Measurements from ENCODE around the gene PLOD1. TPM values are rescaled to one million over a fixed set of nuclear protein-coding genes. Genes with fewer than 3 reads are reported as not detected.

Gene PLOD1
- total RNA-seq, 4 donors from 2014 or later, result 52.8 to 87.9 (median 64.0) TPM

DNA sequence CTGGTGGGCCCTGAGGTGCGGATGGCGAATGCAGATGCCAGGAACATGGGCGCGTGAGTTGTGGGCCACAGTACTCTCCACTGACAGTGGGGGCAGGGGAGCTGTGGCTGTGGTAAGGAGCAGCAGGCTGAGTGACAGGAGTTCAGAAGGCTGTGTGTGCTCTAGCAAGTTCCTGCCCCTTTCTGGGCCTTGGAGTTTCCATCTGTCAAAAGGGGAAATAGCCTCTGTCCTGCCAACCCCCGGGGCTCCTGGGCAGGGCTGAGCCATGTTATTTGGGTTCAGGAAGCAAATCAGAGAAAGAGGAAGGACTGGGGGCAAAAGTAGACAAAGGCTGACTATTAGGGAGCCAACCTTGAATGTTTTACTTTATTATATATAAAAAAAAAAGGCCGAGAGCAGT, 26.2 kb downstream of the PLOD1 start:
- no peaks in the 10 kb centered on the region for H3K27me3 ChIP-seq
- H3K36me3 ChIP-seq, result peaks cover 0 to 88% (median 12%) of the 10 kb centered on the region in 3 donors
- TF ChIP-seq EP300 (IDR thresholded peaks at IDR 0.05), result no peak
- no peak for TF ChIP-seq POLR2A (IDR thresholded peaks at IDR 0.05)
- TF ChIP-seq, protein P1, sequence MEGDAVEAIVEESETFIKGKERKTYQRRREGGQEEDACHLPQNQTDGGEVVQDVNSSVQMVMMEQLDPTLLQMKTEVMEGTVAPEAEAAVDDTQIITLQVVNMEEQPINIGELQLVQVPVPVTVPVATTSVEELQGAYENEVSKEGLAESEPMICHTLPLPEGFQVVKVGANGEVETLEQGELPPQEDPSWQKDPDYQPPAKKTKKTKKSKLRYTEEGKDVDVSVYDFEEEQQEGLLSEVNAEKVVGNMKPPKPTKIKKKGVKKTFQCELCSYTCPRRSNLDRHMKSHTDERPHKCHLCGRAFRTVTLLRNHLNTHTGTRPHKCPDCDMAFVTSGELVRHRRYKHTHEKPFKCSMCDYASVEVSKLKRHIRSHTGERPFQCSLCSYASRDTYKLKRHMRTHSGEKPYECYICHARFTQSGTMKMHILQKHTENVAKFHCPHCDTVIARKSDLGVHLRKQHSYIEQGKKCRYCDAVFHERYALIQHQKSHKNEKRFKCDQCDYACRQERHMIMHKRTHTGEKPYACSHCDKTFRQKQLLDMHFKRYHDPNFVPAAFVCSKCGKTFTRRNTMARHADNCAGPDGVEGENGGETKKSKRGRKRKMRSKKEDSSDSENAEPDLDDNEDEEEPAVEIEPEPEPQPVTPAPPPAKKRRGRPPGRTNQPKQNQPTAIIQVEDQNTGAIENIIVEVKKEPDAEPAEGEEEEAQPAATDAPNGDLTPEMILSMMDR (IDR thresholded peaks at IDR 0.05), result no peak
- 69 to 72% methylated on average over 6 of the region's 6 CpGs for whole genome bisulfite sequencing, 2 donors
- DNase-seq (ENCODE audit: low spot score in 2 of 2), result no peak
- no peaks in the 10 kb centered on the region for H3K9me3 ChIP-seq
- peaks cover 0 to 13% (median 3%) of the 10 kb centered on the region in 4 donors for H3K4me1 ChIP-seq
- peak overlapping the region in 2 of 4 donors; percentile 38 to 39 for H3K27ac ChIP-seq
- no peak overlapping the region for H3K4me3 ChIP-seq

GRCh38 chr1:11961230-11961629, 26.7 kb downstream of the PLOD1 start:
- no peak overlapping the region for H3K4me3 ChIP-seq
- H3K27me3 ChIP-seq, result no peaks in the 10 kb centered on the region
- H3K36me3 ChIP-seq, result peaks cover 0 to 88% (median 12%) of the 10 kb centered on the region in 3 donors
- 20 to 21% methylated on average over 4 of the region's 4 CpGs for WGBS, 2 donors
- peak in 1 of 2 donors; percentile 28 for DNase-seq (ENCODE audit: low spot score in 2 of 2)
- peak overlapping the region in 2 of 4 donors; percentile 38 to 39 for H3K27ac ChIP-seq
- TF ChIP-seq EP300 (IDR thresholded peaks at IDR 0.05) (no peak), POLR2A (IDR thresholded peaks at IDR 0.05) (no peak)
- H3K9me3 ChIP-seq, result no peaks in the 10 kb centered on the region
- peaks cover 0 to 13% (median 3%) of the 10 kb centered on the region in 4 donors for H3K4me1 ChIP-seq

DNA sequence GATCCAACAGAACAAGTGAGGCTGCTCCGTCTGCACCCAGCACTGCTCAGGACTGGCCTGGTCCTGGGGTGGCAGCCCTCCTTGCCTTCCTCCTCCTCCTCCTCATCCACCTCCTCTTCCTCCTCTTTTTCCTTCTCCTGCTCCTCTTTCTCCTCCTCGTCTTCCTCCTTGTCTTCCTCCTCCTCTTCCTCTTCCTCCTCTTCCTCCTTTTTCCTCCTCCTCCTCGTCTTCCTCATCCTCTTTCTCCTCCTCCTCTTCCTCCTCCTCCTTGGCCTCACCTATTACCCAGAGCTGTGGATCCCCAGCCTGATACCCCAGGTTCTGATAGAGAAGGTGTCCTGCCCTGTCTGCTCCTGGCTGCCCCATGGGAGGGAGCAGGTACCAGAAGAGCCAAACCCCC, 29.1 kb downstream of the PLOD1 start:
- DNase-seq (ENCODE audit: low spot score in 2 of 2), result no peak
- Histone ChIP-seq H3K9me3 (no peaks in the 10 kb centered on the region), H3K4me1 (peaks cover 0 to 13% (median 3%) of the 10 kb centered on the region in 4 donors), H3K4me3 (no peak overlapping the region), H3K36me3 (peaks cover 0 to 87% (median 12%) of the 10 kb centered on the region in 3 donors), H3K27ac (no peak overlapping the region), H3K27me3 (no peaks in the 10 kb centered on the region)
- 80 to 88% methylated on average over 3 of the region's 3 CpGs for WGBS, 2 donors
- TF ChIP-seq POLR2A (IDR thresholded peaks at IDR 0.05), result no peak
- TF ChIP-seq, protein P1 (IDR thresholded peaks at IDR 0.05), result no peak
- TF ChIP-seq EP300 (IDR thresholded peaks at IDR 0.05), result no peak

GRCh38 chr1:11964656-11965055, 30.1 kb downstream of the PLOD1 start:
- Histone ChIP-seq H3K4me3 (no peak overlapping the region), H3K4me1 (peaks cover 0 to 13% (median 3%) of the 10 kb centered on the region in 4 donors), H3K27me3 (no peaks in the 10 kb centered on the region), H3K27ac (no peak overlapping the region), H3K9me3 (no peaks in the 10 kb centered on the region), H3K36me3 (peaks cover 0 to 83% (median 12%) of the 10 kb centered on the region in 3 donors)
- no peak for DNase-seq (ENCODE audit: low spot score in 2 of 2)
- WGBS, 2 donors, result 88 to 95% methylated on average over 6 to 11 of the region's 12 CpGs
- TF ChIP-seq, protein P1 (IDR thresholded peaks at IDR 0.05), result no peak
- TF ChIP-seq EP300 (IDR thresholded peaks at IDR 0.05) (no peak), POLR2A (IDR thresholded peaks at IDR 0.05) (no peak)

DNA sequence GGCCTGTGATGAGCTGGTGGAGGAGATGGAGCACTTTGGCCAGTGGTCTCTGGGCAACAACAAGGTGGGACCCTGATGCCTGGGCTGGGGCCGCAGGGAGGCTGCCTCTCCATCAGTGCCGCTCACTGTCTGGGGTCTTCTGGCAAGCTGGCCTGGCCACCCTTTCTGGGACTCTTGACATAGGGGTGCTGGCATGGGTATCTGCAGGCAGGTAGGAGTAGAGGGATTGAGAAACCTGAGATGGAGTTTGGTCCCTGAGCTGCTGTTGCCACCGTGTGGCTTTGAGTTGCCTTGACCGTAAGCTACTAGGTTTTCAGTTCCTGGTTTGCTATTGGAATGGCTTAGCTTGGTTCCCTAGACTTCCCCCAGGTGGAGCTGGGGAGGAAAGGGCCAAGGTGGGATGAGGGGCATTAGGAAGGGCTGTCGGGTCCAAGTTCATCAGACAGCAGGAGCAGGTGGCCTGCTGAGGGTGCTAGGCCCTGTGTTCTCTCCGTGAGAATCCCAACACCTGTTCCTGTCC, 32.6 kb downstream of the PLOD1 start:
- no peaks in the 10 kb centered on the region for H3K9me3 ChIP-seq
- H3K27me3 ChIP-seq, result no peaks in the 10 kb centered on the region
- DNase-seq (ENCODE audit: low spot score in 2 of 2), result no peak
- TF ChIP-seq, protein P1 (IDR thresholded peaks at IDR 0.05), result peak in 3 of 5 experiments; percentile 17 to 33 (median 32)
- no peak for TF ChIP-seq EP300 (IDR thresholded peaks at IDR 0.05)
- 43 to 55% methylated on average over 6 of the region's 6 CpGs for WGBS, 2 donors
- H3K27ac ChIP-seq, result no peak overlapping the region
- peaks cover 0 to 91% (median 12%) of the 10 kb centered on the region in 3 donors for H3K36me3 ChIP-seq
- H3K4me1 ChIP-seq, result no peaks in the 10 kb centered on the region
- no peak overlapping the region for H3K4me3 ChIP-seq

Data from tibial nerve (tissue), 4 donors.